Renal pelvis (tissue), 12 donors: ENCODE data around the gene SLC25A42. TPM values are rescaled to one million over a fixed set of nuclear protein-coding genes. Genes with fewer than 3 reads are reported as not detected.
"Not testable (repeated sequence)": the region's sequence is repeated elsewhere in the genome, so short reads cannot be mapped to it uniquely, and the experiment has no call there.

Experiments
- DNase-seq: peaks from one replicate; pipeline ENCODE4 v3.0.0-alpha.2; 2013
- long read RNA-seq, 16 experiments: transcript quantifications; one replicate each; lab custom pipeline, GENCODE V29; 2026
- polyA plus RNA-seq, 3 donors: library from polyadenylated mRNA; unstranded; fragments of 120-200 nt; gene quantifications; one replicate each; pipeline ENCODE4 v1.2.1, GENCODE V29; 2013; ENCODE audit not compliant: insufficient read length in 3 of 3

The SLC25A42 gene, protein sequence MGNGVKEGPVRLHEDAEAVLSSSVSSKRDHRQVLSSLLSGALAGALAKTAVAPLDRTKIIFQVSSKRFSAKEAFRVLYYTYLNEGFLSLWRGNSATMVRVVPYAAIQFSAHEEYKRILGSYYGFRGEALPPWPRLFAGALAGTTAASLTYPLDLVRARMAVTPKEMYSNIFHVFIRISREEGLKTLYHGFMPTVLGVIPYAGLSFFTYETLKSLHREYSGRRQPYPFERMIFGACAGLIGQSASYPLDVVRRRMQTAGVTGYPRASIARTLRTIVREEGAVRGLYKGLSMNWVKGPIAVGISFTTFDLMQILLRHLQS
- polyA plus RNA-seq = 10 to 100 TPM; 22.3 to 26.8 (median 22.9) TPM
- long read RNA-seq, donor 1, partial matches to known transcripts = 26 of 44 reads
- long read RNA-seq, donor 1, other reads (novel, unspliced or antisense) = 17 of 44 reads
- long read RNA-seq, donor 2, partial matches to known transcripts = 0 of 6 reads
- long read RNA-seq, donor 2, other reads (novel, unspliced or antisense) = 0 of 6 reads
- long read RNA-seq, donor 3, partial matches to known transcripts = 51 of 66 reads
- long read RNA-seq, donor 3, other reads (novel, unspliced or antisense) = 14 of 66 reads
- long read RNA-seq, donor 4, partial matches to known transcripts = 42 of 43 reads
- long read RNA-seq, donor 4, other reads (novel, unspliced or antisense) = 0 of 43 reads
- long read RNA-seq, donor 5, partial matches to known transcripts = 0 of 1 reads
- long read RNA-seq, donor 5, other reads (novel, unspliced or antisense) = 0 of 1 reads
- long read RNA-seq, donor 6, partial matches to known transcripts = 52 of 70 reads
- long read RNA-seq, donor 6, other reads (novel, unspliced or antisense) = 16 of 70 reads
- long read RNA-seq, donor 7, partial matches to known transcripts = 18 of 28 reads
- long read RNA-seq, donor 7, other reads (novel, unspliced or antisense) = 7 of 28 reads
- long read RNA-seq, donor 8, partial matches to known transcripts = 0 of 1 reads
- long read RNA-seq, donor 8, other reads (novel, unspliced or antisense) = 0 of 1 reads
- long read RNA-seq, donor 9, partial matches to known transcripts = 48 of 50 reads
- long read RNA-seq, donor 9, other reads (novel, unspliced or antisense) = 0 of 50 reads
- long read RNA-seq, donor 10, partial matches to known transcripts = 64 of 85 reads
- long read RNA-seq, donor 10, other reads (novel, unspliced or antisense) = 20 of 85 reads
- long read RNA-seq, donor 11, partial matches to known transcripts = 9 of 17 reads
- long read RNA-seq, donor 11, other reads (novel, unspliced or antisense) = 7 of 17 reads
- long read RNA-seq, donor 12, partial matches to known transcripts = 72 of 76 reads
- long read RNA-seq, donor 12, other reads (novel, unspliced or antisense) = 0 of 76 reads
- long read RNA-seq, donor 13, partial matches to known transcripts = 11 of 17 reads
- long read RNA-seq, donor 13, other reads (novel, unspliced or antisense) = 5 of 17 reads
- long read RNA-seq, donor 14 = 0 reads
- long read RNA-seq, donor 15 = 0 reads
- long read RNA-seq, donor 16, partial matches to known transcripts = 78 of 78 reads
- long read RNA-seq, donor 16, other reads (novel, unspliced or antisense) = 0 of 78 reads

DNA sequence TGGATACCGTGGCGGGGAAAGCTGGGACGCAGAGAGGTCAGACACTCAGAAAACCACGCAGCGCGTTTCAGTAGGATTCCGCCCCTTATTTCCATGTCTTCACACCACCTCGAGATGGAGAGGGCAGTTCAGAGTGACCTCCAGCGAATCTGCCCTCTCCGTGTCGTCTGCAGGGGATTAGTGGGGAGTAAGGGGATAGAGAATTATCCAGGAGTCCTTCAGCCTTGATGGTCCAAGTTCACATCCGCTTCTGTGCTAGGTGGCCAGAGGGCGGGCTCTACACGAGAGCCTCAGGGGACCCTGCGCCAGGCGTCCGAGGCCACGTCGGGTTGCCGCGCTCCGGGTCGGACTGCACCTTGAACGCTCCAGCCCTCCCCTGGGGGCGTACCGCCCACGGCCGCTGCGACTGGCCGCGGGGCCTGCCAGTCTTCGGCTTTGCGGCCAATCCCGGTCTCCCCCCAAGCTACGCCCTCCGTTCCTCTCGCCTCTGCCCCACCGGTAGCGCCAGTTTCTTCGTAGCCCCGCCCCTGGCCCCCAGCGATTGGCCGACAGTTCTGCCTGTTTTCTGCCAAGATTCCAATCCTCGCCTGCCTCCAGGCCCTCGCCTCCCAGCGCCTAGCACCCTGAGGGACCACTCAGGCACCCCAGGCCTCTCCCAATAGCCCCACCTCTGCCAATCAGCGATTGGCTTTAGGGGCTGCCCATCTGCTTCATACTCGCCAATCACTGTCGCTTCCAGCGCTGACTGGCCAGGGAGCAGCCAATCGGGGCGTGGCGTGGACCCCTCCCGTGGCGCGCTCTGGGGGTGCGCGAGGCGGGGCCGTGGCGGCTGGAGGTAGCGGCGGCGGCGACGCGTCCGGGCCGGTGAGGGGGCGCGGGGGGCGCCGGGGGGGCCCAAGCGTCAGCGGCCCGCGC, at the start of gene SLC25A42:
Gene SLC25A42, plus strand, starts transcription at position 812 of the 915 bp plus-strand sequence. CDS start 32,131 bp downstream, outside the sequence.
- peak; percentile 100 for DNase-seq

DNA sequence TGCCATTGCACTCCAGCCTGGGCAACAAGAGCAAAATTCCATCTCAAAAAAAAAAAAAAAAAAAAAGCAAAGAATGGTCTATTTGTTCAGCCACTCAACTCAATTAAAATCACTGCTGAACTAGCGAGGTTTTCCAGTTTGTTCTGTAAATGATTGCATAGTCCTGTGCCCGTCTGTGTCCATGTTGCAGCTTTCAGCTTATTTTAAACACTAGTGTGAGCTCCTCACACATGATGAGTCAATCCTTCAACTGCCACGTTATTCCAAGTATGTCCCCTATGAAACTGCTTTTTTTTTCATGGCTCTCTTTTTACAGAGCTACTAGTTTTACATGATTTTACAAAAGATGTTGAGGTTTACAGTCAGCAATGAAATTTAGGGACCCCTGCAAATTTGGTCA, 42.7 kb upstream of the SLC25A42 start:
- DNase-seq = no peak

DNA sequence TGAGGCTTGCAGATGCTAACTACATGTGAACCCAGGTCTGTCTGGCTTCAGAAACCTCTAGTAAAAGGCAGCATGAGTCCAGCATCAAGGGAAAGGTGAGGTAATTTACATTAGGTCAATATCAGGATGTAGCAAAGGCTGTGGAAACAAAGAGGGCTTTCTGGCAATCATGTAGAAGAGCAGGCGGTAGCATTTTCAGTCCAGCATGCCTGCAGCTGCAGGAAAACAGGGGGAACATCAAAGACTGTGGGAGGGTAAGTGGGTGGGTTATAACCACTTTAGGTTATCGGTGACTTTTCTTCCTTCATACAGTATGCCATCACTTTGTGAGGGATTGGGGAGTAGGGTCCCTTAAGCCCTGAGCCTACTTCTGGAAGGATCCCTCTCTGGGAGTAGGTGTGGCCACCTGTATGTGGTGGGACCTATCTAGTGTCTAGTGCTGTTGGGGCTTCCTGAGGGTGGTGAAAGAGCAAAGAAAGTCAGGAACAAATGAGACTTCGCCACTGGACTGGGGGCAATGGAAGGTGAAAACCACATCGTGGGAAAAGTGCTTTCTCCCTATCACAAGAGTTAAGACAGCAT, 41.3 kb upstream of the SLC25A42 start:
- DNase-seq = no peak

DNA sequence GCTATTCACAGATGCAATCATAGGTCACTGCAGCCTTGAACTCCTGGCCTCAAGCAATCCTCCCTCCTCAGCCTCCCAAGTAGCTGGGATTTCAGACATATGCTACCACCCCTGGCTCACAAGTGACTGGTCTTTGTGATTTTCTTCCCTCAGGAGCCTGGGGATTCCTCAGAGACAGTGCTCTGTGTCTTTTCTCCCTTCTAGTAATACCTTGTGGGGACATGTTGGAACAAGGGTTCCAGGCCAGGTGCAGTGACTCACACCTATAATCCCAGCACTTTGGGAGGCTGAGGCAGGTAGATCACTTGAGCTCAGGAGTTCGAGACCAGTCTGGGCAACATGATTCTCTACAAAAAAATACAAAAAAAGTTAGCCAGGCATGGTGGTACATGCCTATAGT, 40.4 kb upstream of the SLC25A42 start:
- DNase-seq = not testable (repeated sequence)

DNA sequence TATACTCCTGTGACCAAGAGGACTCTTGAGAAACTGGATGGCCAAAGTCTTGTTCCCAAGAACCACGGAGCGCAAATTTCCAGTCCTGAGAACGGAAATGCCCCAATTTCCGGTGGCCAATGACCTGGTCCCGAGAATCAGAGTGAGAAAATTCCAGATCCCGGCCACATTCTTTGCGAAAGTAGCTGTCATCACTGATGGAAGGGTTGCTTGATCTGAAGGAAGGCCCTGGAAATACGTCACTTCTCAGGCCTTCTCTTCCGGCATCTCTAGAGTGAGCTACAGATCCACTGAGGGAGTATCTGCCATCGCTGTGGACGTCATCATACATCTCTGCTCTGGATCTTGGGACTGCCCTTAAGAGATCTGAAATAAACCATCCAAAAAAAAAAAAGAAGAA, 37.9 kb upstream of the SLC25A42 start:
- no peak for DNase-seq

DNA sequence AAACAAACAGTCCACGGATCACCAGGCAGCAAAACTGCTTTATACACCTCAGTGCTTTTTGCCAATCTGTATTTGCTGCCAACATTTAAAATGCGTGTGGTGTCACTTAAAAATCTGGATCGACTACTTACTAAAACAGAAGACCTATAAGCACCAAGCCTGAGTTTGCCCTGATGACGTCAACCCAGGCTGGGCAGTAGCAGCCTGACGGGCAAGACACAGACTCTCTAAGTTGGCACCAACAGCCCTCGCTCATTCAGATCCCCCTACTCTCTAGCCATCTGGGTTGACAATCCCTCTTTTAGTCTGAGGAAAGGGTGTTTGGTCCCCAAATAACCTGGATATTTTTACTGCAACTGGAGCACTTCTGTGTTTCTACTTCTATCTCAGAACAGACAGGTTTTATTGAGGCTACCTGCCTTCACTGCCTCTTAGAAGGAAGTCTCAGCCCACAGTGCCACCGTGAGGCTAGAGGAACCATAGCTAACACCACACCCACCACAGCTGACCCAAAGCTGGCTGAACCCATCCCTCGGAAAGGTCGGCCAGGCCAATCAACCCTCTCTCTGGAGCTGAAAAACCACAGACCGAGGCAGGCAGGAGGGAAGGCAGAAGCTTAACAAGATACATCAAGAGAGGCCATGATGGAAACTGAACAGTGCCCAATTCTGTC, 37.4 kb upstream of the SLC25A42 start:
- DNase-seq = no peak

DNA sequence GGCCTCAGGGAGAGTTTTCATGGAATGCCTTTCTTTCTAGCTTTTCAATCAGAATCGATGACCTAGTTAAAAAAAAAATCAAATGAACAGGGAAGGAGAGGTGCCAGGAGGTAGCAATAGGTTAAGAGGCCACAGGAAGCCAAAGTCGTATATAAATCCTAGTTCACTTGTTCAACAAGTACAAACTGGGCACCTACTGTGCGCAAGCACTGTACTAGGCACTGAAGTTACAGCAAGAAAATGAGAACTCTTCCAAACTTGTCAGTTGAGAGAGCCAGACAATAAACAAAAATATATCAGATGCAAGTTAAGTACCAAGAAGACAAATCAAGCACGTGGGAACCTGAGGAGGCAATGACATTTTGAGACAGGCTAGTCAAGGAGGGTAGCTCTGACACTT, 36.6 kb upstream of the SLC25A42 start:
- DNase-seq = no peak

DNA sequence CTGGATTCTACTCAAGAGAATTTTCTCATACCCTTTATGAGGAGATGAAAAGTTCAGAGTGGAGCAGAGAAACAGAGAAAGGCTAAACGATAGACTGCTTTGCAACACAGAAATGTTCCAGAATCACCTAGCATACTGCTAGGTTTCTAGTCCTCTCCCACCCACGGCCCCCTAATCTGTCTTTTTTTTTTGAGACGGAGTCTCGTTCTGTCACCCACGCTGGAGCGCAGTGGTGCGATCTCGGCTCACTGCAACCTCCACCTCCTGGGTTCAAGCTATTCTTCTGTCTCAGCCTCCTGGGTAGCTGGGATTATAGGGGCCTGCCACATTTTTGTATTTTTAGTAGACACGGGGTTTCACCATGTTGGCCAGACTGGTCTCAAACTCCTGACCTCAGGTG, 35.3 kb upstream of the SLC25A42 start:
- DNase-seq = no peak

DNA sequence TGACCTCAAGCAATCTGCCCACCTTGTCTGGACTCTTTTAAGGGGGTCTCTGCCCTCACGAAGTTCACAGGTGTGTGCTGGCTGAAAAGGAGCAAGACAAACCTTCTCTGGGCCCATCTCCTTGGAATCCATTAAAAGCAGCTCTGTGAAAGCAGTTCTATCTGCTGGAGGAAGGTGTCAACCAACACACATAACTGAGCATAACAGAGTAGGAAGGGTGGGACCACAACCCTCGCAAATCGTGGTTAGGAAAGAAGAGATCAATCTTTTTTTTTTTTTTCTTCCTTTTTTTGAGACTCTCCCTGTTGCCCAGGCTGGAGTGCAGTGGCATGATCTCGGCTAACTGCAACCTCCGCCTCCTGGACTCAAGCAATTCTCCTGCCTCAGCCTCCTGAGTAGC, 31.9 kb upstream of the SLC25A42 start:
- DNase-seq = no peak

DNA sequence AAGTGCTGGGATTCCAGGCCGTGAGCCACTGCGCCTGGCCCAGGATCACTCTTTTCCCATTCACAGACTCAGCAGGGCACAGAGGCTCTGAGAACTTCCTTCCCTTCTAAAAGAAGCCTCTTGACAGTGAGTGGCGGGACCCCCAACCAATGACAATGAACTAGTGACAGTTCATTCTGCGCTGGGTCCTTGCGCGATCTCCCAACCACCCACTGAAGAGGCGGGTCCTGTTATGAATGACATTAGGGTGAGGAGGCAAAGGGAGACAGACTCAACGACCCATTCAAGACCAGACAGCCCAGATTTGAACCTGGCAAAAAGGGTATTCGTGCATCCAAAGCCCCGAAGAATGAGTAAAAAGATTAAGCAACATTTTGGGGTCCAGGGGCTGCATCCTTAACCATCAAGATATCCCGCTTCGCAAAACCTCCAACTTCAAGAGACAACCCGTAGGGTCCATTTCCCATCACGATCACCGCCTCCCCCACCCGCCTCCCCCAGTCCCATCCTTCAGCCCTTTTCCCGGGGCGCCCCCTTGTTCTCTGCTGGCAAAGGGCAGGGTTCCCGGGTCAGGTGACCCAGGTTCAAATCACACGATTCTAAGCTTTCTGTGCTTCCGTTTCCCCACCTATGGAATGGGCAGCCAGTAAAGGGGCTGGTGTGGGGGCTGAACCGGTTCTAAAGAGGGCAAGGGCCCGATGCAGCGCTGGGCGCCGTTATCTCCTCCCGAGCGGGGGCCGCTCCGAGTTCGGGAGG, 31.2 kb upstream of the SLC25A42 start:
- peak; percentile 93 for DNase-seq

DNA sequence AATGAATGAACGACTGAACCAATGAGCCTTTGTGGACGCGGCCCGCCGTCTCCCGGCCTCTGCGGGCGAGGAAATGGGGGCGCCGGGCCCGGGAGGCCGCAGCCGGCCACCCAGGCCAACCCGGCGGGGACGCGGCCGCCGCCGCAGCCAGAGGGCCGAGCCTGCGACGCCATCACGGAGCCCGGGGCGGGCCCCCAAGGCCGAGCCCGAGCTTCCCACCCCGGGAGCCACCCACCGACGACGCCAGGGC, 30.7 kb upstream of the SLC25A42 start:
- DNase-seq = no peak

DNA sequence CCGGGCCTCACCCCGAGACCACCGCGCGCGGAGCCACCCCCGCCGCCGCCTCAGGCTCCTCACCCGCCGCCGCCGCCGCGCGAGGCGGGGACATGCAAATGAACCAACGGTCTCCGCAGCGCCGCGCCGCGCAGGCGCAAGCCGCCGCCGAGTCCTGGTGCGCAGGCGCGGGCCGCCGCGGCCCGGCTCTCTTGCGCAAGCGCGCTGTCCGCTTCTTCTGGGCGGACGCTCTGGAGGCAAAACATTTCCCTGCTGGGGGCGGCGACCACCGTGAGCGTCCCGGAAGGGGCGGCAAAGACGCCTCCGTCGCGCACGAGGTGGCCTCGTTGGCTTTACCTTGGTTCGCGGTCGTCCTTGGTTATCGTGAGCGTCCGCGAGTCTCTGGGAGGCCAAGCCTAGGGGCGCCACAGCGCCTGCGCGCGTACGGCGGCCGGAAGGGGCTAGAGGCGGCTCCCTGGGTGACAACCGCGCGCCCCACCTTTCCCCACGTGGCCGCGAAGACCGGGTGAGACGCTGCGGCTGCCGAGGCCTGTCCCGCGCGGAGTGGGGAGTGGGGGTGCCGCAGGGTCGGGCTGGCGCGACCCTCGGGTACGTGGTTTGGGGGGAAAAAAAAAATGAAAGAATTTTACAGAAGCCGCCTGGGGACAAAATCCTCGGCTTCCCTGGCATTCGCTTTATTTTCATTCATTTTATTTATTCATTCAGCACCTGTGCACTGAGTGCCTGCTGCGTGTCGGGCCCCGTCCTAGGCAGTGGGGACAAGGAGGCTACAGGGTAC, 30.2 kb upstream of the SLC25A42 start, which contains the start of the genes ARMC6 and SUGP2:
Gene ARMC6, plus strand, starts transcription at position 178 of the 778 bp plus-strand sequence. CDS start 607 bp downstream, outside the sequence.
Gene SUGP2, minus strand, starts transcription at position 92 of the 778 bp plus-strand sequence. CDS start 2,446 bp downstream, outside the sequence.
- DNase-seq = peak; percentile 88

DNA sequence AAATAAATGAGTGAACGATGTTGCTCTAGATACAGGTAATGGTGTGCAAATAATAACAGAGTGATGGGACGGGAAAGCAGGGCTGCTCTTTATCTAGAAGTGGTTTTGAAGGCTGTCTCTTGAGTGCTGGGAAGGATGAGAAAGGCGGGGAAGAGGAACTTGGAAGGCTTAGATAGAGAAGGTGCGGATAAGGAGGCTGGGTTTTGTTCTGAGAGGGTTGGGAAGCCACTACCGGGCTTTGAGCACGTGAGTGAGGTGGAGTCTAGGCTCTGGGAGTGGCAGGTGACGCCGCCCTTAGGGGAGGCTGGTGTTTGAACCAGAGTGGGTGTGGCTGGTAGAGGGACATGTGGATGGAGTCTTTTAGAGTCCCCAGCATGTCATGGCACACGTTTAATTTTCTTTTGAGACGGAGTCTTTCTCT, 29.6 kb upstream of the SLC25A42 start:
- DNase-seq = peak; percentile 14

DNA sequence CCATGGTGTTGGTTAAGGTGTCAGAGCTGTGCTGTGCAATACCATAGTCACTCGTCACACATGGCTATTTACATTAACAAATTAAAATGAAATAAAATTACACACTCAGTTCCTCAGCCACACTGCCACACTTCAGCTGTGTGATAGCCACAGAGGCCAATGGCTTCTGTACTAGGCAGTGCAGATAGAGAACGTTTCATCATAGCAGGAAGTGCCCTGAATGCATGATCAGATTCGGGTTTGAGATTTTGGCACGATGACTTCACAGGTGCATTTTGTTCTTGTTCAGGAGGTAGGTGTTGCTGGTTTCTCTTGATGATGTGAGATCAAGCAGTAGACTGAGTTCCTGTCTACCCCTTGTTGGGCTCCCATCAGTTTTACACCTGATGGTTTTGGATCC, 23.9 kb upstream of the SLC25A42 start:
- DNase-seq = no peak

DNA sequence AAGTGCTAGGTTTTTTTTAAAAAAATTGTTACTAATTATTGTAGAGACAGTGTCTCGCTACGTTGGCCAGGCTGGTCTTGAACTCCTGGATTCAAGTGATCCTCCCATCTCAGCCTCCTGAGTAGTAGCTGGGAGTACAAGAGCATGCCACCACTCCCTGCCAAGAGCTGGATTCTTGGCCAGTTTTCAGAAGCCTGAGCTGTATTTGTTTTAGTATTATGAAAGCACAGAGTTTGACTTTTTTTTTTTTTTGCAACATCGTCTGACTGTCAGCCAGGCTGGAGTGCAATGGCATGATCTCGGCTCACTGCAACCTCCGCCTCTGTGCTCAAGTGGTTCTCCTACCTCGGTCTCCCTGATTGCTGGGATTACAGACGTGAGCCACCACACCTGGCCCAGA, 23.4 kb upstream of the SLC25A42 start:
- no peak for DNase-seq

DNA sequence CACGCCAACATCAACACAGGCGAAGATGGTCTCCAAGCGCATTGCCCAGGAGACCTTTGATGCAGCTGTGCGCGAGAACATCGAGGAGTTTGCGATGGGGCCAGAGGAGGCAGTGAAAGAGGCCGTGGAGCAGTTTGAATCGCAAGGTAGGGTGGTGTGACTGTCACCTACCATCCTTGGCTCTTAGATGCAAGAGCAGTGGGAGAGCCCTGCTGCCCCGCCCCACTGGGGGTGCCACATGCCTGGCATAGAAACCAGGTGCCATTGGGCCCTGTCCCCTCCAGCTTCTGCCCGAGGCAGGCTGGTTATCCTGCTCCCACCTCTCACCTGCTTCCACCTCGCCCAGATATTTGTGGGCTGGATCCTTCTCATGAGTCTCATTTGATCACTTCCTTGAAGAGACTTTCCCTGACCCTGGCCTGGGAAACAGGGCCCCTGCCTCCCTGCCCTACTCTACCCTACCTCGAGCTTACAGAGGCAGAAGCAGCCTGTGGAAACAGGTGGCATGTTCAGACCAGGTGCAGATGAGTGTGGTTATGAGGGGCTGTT, 21.0 kb upstream of the SLC25A42 start:
- DNase-seq = no peak

DNA sequence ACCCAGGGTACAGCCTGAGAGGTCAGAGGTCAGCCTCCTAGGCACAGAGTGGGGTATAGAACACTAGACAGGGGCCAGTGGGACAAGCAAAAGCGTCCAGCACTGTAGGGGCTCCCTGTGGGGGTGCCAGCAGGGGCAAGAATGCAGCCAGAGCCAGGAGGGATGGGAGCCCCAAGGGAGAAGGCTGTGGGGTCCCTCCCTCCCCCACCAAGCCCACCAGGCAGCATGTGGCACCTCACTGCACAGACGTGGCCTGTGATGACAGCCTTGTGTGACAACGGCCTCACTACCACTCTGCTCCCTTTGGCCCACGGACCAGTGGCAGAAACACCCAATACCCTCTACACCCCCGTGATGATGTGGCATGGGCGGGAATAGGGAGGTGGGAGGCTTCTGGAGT, 20.3 kb upstream of the SLC25A42 start:
- DNase-seq = no peak
